HUDEP-2 (cell line): ENCODE measurements around the gene BOK.
"Not testable (repeated sequence)": the region's sequence is repeated elsewhere in the genome, so short reads cannot be mapped to it uniquely, and the experiment has no call there.

Experiments
- DNase-seq, 76 experiments: peaks; one replicate each; lab custom pipeline; 2025; ENCODE audit not compliant: unreplicated experiment in 76 of 76; lab: John Stamatoyannopoulos, UW

BOK gene

GRCh38 chr2:241558532-241559322, at the start of gene BOK:
Gene BOK, plus strand, starts transcription at chr2:241558745. Its CDS starts 739 bp downstream, at chr2:241559484.
- peak in 46 of 76 experiments; percentile 9 to 65 (median 40) for DNase-seq

- peak in 4 of 76 experiments; percentile 29 to 49 (median 42) for DNase-seq
Observed at GRCh38 chr2:241509155-241509784, 49.3 kb upstream of the BOK start.

GRCh38 chr2:241511091-241511741, 47.3 kb upstream of the BOK start:
- peak in 1 of 76 experiments; percentile 8 for DNase-seq

GRCh38 chr2:241514553-241514952, 44.0 kb upstream of the BOK start:
- DNase-seq = no peak

- DNase-seq = no peak
Observed at GRCh38 chr2:241514986-241515737, 43.4 kb upstream of the BOK start.

- no peak for DNase-seq
Observed at GRCh38 chr2:241516520-241516965, 42.0 kb upstream of the BOK start.

- DNase-seq = no peak
Observed at GRCh38 chr2:241517297-241517696, 41.2 kb upstream of the BOK start.

GRCh38 chr2:241519669-241520068, 38.9 kb upstream of the BOK start:
- DNase-seq = no peak

- DNase-seq = no peak
Observed at GRCh38 chr2:241522477-241522876, 36.1 kb upstream of the BOK start.

- DNase-seq = not testable (repeated sequence)
Observed at GRCh38 chr2:241525818-241526780, 32.4 kb upstream of the BOK start.

- DNase-seq = no peak
Observed at GRCh38 chr2:241530571-241530970, 28.0 kb upstream of the BOK start.

- no peak for DNase-seq
Observed at GRCh38 chr2:241531161-241531722, 27.3 kb upstream of the BOK start.

- DNase-seq = no peak
Observed at GRCh38 chr2:241532168-241532567, 26.4 kb upstream of the BOK start.

- DNase-seq = no peak
Observed at GRCh38 chr2:241532733-241533601, 25.6 kb upstream of the BOK start.

GRCh38 chr2:241534293-241534692, 24.3 kb upstream of the BOK start:
- DNase-seq = no peak

GRCh38 chr2:241534701-241535375, 23.7 kb upstream of the BOK start:
- DNase-seq = no peak

GRCh38 chr2:241535871-241536655, 22.5 kb upstream of the BOK start:
- no peak for DNase-seq
